ENCODE data around the gene XPNPEP2.

Gene XPNPEP2

DNA sequence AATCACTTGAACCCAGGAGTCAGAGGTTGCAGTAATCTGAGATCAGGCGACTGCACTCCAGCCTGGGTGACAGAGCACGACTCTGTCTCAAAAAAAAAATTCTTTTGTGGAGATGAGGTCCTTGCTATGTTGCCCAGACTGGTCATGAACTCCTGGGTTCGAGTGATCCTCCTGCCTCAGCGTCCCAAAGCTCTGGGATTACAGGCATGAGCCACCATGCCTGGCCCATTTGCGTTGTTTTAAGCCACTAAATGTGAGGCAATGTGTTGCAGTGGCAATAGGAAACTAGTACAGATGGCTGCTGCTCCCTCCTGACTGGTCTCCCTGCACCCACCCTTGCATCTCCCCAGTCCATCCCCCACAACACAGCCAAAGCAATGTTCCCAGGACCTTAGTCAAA, 44.0 kb upstream of the XPNPEP2 start:
- Histone ChIP-seq H3K79me2 (ENCODE audit: insufficient read depth, low read depth) (no peaks in the 10 kb centered on the region), H3K27me3 (ENCODE audit: insufficient read depth, low read depth) (no peaks in the 10 kb centered on the region)
- TF ChIP-seq, protein P1, sequence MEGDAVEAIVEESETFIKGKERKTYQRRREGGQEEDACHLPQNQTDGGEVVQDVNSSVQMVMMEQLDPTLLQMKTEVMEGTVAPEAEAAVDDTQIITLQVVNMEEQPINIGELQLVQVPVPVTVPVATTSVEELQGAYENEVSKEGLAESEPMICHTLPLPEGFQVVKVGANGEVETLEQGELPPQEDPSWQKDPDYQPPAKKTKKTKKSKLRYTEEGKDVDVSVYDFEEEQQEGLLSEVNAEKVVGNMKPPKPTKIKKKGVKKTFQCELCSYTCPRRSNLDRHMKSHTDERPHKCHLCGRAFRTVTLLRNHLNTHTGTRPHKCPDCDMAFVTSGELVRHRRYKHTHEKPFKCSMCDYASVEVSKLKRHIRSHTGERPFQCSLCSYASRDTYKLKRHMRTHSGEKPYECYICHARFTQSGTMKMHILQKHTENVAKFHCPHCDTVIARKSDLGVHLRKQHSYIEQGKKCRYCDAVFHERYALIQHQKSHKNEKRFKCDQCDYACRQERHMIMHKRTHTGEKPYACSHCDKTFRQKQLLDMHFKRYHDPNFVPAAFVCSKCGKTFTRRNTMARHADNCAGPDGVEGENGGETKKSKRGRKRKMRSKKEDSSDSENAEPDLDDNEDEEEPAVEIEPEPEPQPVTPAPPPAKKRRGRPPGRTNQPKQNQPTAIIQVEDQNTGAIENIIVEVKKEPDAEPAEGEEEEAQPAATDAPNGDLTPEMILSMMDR (conservative IDR thresholded peaks at IDR 0.05; ENCODE audit: low read depth, low read length): no peak

DNA sequence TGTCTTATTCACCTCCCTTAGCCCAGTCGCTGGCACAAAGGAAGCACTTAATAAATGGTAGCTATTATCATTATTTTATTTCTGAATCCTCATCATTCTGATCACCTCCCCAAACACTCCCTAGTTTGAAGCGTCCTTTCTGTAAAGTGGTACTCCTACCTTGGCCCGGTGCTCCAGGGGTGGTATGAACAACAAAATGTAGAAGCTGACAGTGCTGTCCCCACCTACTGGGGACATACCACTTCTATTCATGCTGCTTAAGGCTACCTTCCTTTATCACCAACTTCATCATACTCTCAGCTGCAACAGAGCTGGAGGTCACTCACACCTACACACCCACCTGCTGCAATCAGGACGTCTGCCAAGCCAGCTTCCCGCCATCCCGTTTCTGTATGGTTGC, 43.2 kb upstream of the XPNPEP2 start:
- Histone ChIP-seq H3K27me3 (ENCODE audit: insufficient read depth, low read depth) (no peaks in the 10 kb centered on the region), H2AFZ (ENCODE audit: low read depth) (no peak overlapping the region), H3K36me3 (ENCODE audit: insufficient read depth) (no peaks in the 10 kb centered on the region), H3K27ac (no peak overlapping the region), H3K9ac (no peak overlapping the region), H3K4me3 (IDR thresholded peaks at IDR 0.05; ENCODE audit: insufficient read depth, low read depth, low read length) (no peak overlapping the region), H3K4me2 (no peak overlapping the region), H3K4me1 (ENCODE audit: low read depth, poor library complexity, severe bottlenecking) (no peaks in the 10 kb centered on the region), H4K20me1 (ENCODE audit: insufficient read depth) (no peaks in the 10 kb centered on the region), H3K79me2 (ENCODE audit: insufficient read depth, low read depth) (no peaks in the 10 kb centered on the region)
- TF ChIP-seq, protein P1 (conservative IDR thresholded peaks at IDR 0.05; ENCODE audit: low read depth, low read length): no peak

More for the DNA sequence above, 44.0 kb upstream of the XPNPEP2 start:
- no peak overlapping the region for H3K27ac ChIP-seq
- no peaks in the 10 kb centered on the region for H3K4me1 ChIP-seq (ENCODE audit: low read depth, poor library complexity, severe bottlenecking)
- no peak overlapping the region for H3K4me2 ChIP-seq
- no peak overlapping the region for H3K4me3 ChIP-seq (IDR thresholded peaks at IDR 0.05; ENCODE audit: insufficient read depth, low read depth, low read length)
- H3K36me3 ChIP-seq (ENCODE audit: insufficient read depth): no peaks in the 10 kb centered on the region
- H3K9ac ChIP-seq: no peak overlapping the region
- no peaks in the 10 kb centered on the region for H4K20me1 ChIP-seq (ENCODE audit: insufficient read depth)
- H2AFZ ChIP-seq (ENCODE audit: low read depth): no peak overlapping the region

DNA sequence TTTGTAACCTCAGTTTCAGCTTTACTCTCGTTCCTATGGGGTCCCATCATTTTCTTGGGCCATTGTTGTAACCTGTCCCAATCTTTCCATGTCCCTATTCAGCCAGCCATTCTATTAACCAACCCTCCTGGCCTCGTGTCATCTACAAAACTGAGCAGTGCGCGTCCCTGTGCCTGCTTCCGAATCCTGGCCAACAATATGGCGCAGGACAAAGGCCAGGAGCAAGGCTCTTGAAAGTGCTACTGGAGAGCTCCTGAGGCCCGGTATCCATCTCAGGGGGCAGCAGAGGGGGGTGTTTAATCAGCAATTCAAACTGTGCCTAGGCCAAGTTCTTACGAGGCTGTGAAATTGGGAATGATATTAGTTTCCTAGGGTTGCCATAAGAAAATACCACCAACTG, 42.8 kb upstream of the XPNPEP2 start:
- no peaks in the 10 kb centered on the region for H3K79me2 ChIP-seq (ENCODE audit: insufficient read depth, low read depth)
- H3K27ac ChIP-seq: no peak overlapping the region
- H2AFZ ChIP-seq (ENCODE audit: low read depth): no peak overlapping the region
- no peak overlapping the region for H3K4me3 ChIP-seq (IDR thresholded peaks at IDR 0.05; ENCODE audit: insufficient read depth, low read depth, low read length)
- no peaks in the 10 kb centered on the region for H3K36me3 ChIP-seq (ENCODE audit: insufficient read depth)
- H3K4me2 ChIP-seq: no peak overlapping the region
- TF ChIP-seq, protein P1 (conservative IDR thresholded peaks at IDR 0.05; ENCODE audit: low read depth, low read length): no peak
- H4K20me1 ChIP-seq (ENCODE audit: insufficient read depth): no peaks in the 10 kb centered on the region
- no peak overlapping the region for H3K9ac ChIP-seq
- H3K4me1 ChIP-seq (ENCODE audit: low read depth, poor library complexity, severe bottlenecking): no peaks in the 10 kb centered on the region
- H3K27me3 ChIP-seq (ENCODE audit: insufficient read depth, low read depth): no peaks in the 10 kb centered on the region

DNA sequence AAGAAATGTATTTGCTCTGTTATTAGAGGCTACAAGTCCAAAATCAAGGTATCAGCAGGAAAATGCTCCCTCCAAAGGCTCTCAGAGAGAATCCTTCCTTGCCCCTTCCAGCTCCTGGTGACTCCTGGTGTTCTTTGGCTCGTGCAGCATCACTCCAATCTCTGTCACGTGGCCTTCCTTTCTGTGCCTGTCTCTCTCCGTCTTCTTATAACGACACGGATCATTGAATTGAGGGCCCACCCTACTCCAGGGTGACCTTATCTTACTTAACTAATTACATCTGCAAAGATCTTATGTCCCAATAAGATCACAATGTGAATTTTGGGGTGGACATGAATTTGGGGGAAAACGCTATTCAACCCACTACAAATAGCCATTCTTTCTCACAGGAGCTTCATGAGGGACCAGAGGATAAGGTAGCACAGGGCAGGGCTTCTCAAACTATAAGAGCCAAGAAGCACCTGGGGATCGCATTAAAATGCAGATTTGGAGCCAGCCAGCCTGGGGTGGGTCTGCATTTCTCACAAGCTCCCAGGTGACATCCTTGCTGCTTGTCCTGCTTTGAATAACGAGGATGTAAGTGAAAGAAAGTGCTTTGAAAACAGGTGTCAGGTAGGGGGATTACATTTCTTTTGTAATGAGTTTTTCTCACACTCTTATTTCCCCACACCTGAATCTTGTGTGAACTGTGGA, 42.2 kb upstream of the XPNPEP2 start:
- Histone ChIP-seq H3K9ac (no peak overlapping the region), H3K36me3 (ENCODE audit: insufficient read depth) (no peaks in the 10 kb centered on the region), H3K27ac (no peak overlapping the region), H3K4me1 (ENCODE audit: low read depth, poor library complexity, severe bottlenecking) (no peaks in the 10 kb centered on the region), H3K4me2 (no peak overlapping the region), H3K4me3 (IDR thresholded peaks at IDR 0.05; ENCODE audit: insufficient read depth, low read depth, low read length) (no peak overlapping the region), H3K27me3 (ENCODE audit: insufficient read depth, low read depth) (no peaks in the 10 kb centered on the region), H4K20me1 (ENCODE audit: insufficient read depth) (no peaks in the 10 kb centered on the region), H2AFZ (ENCODE audit: low read depth) (no peak overlapping the region), H3K79me2 (ENCODE audit: insufficient read depth, low read depth) (no peaks in the 10 kb centered on the region)
- TF ChIP-seq, protein P1 (conservative IDR thresholded peaks at IDR 0.05; ENCODE audit: low read depth, low read length): no peak

Measured in KMS-11 (cell line).